ENCODE measurements around the gene SCYGR4. TPM values are rescaled to one million over a fixed set of nuclear protein-coding genes. Genes with fewer than 3 reads are reported as not detected.

The SCYGR4 gene, protein sequence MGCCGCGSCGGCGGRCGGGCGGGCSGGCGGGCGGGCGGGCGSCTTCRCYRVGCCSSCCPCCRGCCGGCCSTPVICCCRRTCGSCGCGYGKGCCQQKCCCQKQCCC
- total RNA-seq, result not detected in 2 replicates

GRCh38 chr2:227617316-227618230, at the start of gene SCYGR4:
TSS of gene SCYGR4 (plus strand) at chr2:227617498. CDS start at chr2:227617498, 0 bp downstream.

GRCh38 chr2:227598835-227599503, 18.3 kb upstream of the SCYGR4 start, which contains the start of gene SCYGR2:
TSS of gene SCYGR2 (plus strand) at chr2:227598893. CDS start at chr2:227598893, 0 bp downstream.

DNA sequence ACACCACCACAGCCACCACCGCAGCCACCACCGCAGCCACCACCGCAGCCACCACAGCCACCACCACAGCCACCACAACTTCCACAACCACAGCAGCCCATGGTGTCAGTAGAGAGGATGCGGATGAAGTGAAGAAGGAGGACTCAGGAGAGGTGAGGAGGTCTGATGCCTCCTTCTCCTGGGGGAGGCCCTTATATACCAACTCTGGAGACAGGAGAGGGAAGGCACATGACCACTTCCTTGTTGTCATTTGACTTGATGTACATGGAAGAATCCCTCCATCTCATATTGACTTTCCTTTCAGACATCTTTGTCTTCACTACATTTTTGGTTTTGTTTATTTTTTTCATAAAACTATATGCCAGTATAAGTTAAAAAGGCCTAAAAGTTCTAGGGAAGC, 2.6 kb upstream of the SCYGR4 start, which contains the start of gene SCYGR3:
SCYGR3 (minus strand) TSS at position 101 of the 400 bp plus-strand sequence; CDS start at position 101, 0 bp downstream.

GRCh38 chr2:227666631-227667170, 49.4 kb downstream of the SCYGR4 start, which contains the start of gene SCYGR5:
TSS of gene SCYGR5 (plus strand) at chr2:227666804. CDS start at chr2:227666804, 0 bp downstream.

Other genes starting within 250 kb of the SCYGR4 start
- gene TM4SF20, start 238.2 kb upstream of the SCYGR4 start, total RNA-seq, result not detected in 2 replicates
- not detected in 2 replicates for gene SCYGR1, start 229.5 kb upstream of the SCYGR4 start, total RNA-seq
- gene AGFG1, start 145.3 kb upstream of the SCYGR4 start, total RNA-seq, result 39.7 and 57.8 TPM in 2 replicates
- gene SCYGR2, start 18.6 kb upstream of the SCYGR4 start, total RNA-seq, result not detected in 2 replicates
- not detected in 2 replicates for gene SCYGR3, start 2.7 kb upstream of the SCYGR4 start, total RNA-seq
- gene SCYGR5, start 49.3 kb downstream of the SCYGR4 start, total RNA-seq, result not detected in 2 replicates
- gene SLC19A3, start 100.5 kb downstream of the SCYGR4 start, total RNA-seq, result 5.2 and 9.9 TPM in 2 replicates
- gene SCYGR6, start 107.3 kb downstream of the SCYGR4 start, total RNA-seq, result not detected in 2 replicates
- not detected in 2 replicates for gene SCYGR7, start 110.8 kb downstream of the SCYGR4 start, total RNA-seq
- gene SCYGR8, start 128.4 kb downstream of the SCYGR4 start, total RNA-seq, result not detected in 2 replicates
- gene CCL20, start 196.3 kb downstream of the SCYGR4 start, total RNA-seq, result 0.31 and 1.3 TPM in 2 replicates